HepG2 (cell line): ENCODE data around the gene PGGT1B. TPM values are rescaled to one million over a fixed set of nuclear protein-coding genes. Genes with fewer than 3 reads are reported as not detected.
A peak's percentile ranks its signal among the peaks of the same experiment; 100 is the strongest.

ENCODE experiments used
- ATF7 ChIP-seq, 2 experiments: fragments of 450-650 bp in 1 of 2; sonication (generic) in 1 of 2; formaldehyde crosslinking in 1 of 2; IDR thresholded peaks; 2 replicates each; pipeline versions ENCODE4 v1.4.0 to v1.6.1; 2016 to 2020; ENCODE audit warnings: antibody characterized with exemption in 1 of 2, mild to moderate bottlenecking in 1 of 2, missing genetic modification reagents in 1 of 2
- FIP1L1 ChIP-seq: fragments of 200-400 bp; formaldehyde crosslinking; IDR thresholded peaks from 2 replicates; pipeline ENCODE4 v1.6.1; 2018; ENCODE audit warnings: low read depth, mild to moderate bottlenecking, low read length, moderate library complexity, borderline replicate concordance; ENCODE audit not compliant: insufficient read depth
- FOXC1 ChIP-seq: sonication (generic); formaldehyde crosslinking; IDR thresholded peaks from 2 replicates; pipeline ENCODE4 v1.8.0; 2022; ENCODE audit warnings: mild to moderate bottlenecking, missing genetic modification reagents, borderline replicate concordance
- JARID2 ChIP-seq: sonication (generic); formaldehyde crosslinking; IDR thresholded peaks from 2 replicates; pipeline ENCODE4 v1.8.1; 2023; ENCODE audit warnings: missing genetic modification reagents, inconsistent platforms; ENCODE audit not compliant: insufficient replicate concordance
- MTA1 ChIP-seq: sonication (generic); formaldehyde crosslinking; IDR thresholded peaks from 2 replicates; pipeline ENCODE4 v1.4.0; 2020; ENCODE audit warnings: missing genetic modification reagents, mild to moderate bottlenecking, borderline replicate concordance
- MYNN ChIP-seq: sonication (generic); formaldehyde crosslinking; IDR thresholded peaks from 2 replicates; pipeline ENCODE4 v1.4.0; 2020; ENCODE audit warnings: mild to moderate bottlenecking, low read depth, missing genetic modification reagents
- PTBP1 ChIP-seq: fragments of 200-400 bp; formaldehyde crosslinking; IDR thresholded peaks from 2 replicates; pipeline ENCODE4 v1.6.1; 2018; ENCODE audit warnings: low read length, low read depth; ENCODE audit not compliant: poor library complexity, severe bottlenecking
- RFX5 ChIP-seq: IDR thresholded peaks from 2 replicates; pipeline ENCODE4 v1.6.1; 2011; ENCODE audit warnings: low read depth, low read length, improper control_type of control experiment
- RXRB ChIP-seq: IDR thresholded peaks from 2 replicates; pipeline ENCODE4 v1.6.1; 2016; ENCODE audit warnings: borderline replicate concordance, missing genetic modification reagents, missing compliant biosample characterization
- SYNCRIP ChIP-seq: fragments of 200-400 bp; formaldehyde crosslinking; IDR thresholded peaks from 2 replicates; pipeline ENCODE4 v1.6.1; 2018; ENCODE audit warnings: mild to moderate bottlenecking, low read depth, low read length; ENCODE audit not compliant: insufficient read depth
- TFDP1 ChIP-seq: IDR thresholded peaks from 2 replicates; pipeline ENCODE4 v1.6.1; 2016; ENCODE audit warnings: missing compliant biosample characterization, missing genetic modification reagents, borderline replicate concordance
- YY1 ChIP-seq: IDR thresholded peaks from 2 replicates; pipeline ENCODE4 v1.6.1; 2011; ENCODE audit warnings: low read length, low read depth, moderate library complexity, mild to moderate bottlenecking; ENCODE audit not compliant: insufficient read depth, insufficient replicate concordance
- ZFP37 ChIP-seq: sonication (generic); formaldehyde crosslinking; IDR thresholded peaks from 2 replicates; pipeline ENCODE4 v1.4.0; 2020; ENCODE audit warnings: missing genetic modification reagents, borderline replicate concordance
- ZNF124 ChIP-seq: sonication (generic); formaldehyde crosslinking; IDR thresholded peaks from 2 replicates; pipeline ENCODE4 v1.4.0; 2020; ENCODE audit warnings: missing genetic modification reagents
- ZNF205 ChIP-seq: IDR thresholded peaks from 2 replicates; pipeline ENCODE4 v1.6.1; 2018; ENCODE audit warnings: missing biosample characterization, missing genetic modification reagents
- ZNF772 ChIP-seq: sonication (generic); formaldehyde crosslinking; IDR thresholded peaks from 2 replicates; pipeline ENCODE4 v1.5.0; 2020; ENCODE audit warnings: mild to moderate bottlenecking, missing genetic modification reagents
- polyA plus RNA-seq, 8 experiments: library from polyadenylated mRNA; depleted of rRNA in 3 of 8; stranded (reverse) in 7 of 8; unstranded in 1 of 8; fragments of >200 nt; fragmentation: Illumina TruSeq in 4 of 8; extraction: Trizol in 4 of 8; gene quantifications; 2 replicates each; pipeline versions ENCODE4 v1.2.1 to v1.2.3, GENCODE V29; 2011 to 2016; ENCODE audit warnings: low read depth in 4 of 8, missing spikeins in 1 of 8, mixed read lengths in 1 of 8; ENCODE audit not compliant: insufficient read depth in 1 of 8
- total RNA-seq, 5 experiments: library from RNA; depleted of rRNA; stranded (reverse); fragments of >200 nt; fragmentation: Illumina TruSeq; extraction: Trizol; gene quantifications; 2 replicates each; pipeline ENCODE4 v1.2.3, GENCODE V29; 2016; ENCODE audit warnings: low read depth in 1 of 5
- TF ChIP-seq, protein P1 (sequence below): sonication (generic); formaldehyde crosslinking; conservative IDR thresholded peaks from 2 replicates; pipeline ENCODE4 v1.4.0; 2020; ENCODE audit warnings: mild to moderate bottlenecking, missing genetic modification reagents, moderate library complexity
- TF ChIP-seq, protein P2 (sequence below): sonication (generic); formaldehyde crosslinking; IDR thresholded peaks from 2 replicates; pipeline ENCODE4 v1.4.0; 2020; ENCODE audit warnings: missing genetic modification reagents, borderline replicate concordance

PGGT1B gene
- total and polyA plus RNA-seq, 2 of the 13 experiments (the other 11 are each of a cell fraction or from before 2014, with no cell fraction given), result 2.4 to 42.7 TPM

DNA sequence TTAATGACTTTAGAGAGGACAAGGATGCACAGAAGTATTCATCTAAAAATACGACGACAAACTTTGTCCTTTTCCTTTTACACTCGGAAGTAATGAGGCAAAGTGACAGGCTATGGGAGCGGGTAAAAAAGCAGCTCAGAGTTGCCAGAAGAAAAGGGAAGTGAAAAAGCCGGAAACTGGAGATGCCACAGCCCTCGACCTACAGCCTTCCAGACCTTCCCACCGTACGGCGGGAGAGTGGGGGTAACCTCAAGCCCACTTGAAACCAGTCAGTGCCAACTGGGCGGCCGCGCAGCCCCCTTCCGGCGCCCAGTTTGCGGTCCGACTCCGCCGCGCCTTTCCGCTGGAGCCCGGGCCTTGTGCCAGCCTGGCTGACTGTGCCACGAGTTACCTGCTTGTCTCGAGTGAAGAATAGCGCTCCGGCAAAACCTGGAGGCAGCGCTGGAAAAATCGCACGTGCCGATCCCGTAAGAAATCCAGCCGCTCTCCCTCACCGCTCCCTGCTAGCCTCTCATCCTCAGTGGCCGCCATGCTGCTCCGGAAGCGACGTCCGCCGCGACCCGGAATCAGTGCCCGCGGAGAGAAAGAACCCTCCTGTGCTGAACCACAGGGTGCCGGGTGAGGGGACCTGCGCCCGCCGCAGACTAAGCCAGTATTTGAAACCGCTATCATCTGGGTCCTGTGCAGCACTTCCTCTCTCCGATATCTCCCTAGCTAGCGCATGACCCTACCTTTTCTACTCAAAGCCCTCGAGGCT, at the start of gene PGGT1B (continued):
- TF ChIP-seq, protein P1, sequence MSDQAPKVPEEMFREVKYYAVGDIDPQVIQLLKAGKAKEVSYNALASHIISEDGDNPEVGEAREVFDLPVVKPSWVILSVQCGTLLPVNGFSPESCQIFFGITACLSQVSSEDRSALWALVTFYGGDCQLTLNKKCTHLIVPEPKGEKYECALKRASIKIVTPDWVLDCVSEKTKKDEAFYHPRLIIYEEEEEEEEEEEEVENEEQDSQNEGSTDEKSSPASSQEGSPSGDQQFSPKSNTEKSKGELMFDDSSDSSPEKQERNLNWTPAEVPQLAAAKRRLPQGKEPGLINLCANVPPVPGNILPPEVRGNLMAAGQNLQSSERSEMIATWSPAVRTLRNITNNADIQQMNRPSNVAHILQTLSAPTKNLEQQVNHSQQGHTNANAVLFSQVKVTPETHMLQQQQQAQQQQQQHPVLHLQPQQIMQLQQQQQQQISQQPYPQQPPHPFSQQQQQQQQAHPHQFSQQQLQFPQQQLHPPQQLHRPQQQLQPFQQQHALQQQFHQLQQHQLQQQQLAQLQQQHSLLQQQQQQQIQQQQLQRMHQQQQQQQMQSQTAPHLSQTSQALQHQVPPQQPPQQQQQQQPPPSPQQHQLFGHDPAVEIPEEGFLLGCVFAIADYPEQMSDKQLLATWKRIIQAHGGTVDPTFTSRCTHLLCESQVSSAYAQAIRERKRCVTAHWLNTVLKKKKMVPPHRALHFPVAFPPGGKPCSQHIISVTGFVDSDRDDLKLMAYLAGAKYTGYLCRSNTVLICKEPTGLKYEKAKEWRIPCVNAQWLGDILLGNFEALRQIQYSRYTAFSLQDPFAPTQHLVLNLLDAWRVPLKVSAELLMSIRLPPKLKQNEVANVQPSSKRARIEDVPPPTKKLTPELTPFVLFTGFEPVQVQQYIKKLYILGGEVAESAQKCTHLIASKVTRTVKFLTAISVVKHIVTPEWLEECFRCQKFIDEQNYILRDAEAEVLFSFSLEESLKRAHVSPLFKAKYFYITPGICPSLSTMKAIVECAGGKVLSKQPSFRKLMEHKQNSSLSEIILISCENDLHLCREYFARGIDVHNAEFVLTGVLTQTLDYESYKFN (CRISPR knock-in tag), result no peak
- TF ChIP-seq TFDP1 (CRISPR knock-in tag), result peak; percentile 61; the same call in 1 of the 2 replicates
- TF ChIP-seq MYNN (CRISPR knock-in tag), result peak; percentile 95; the same call in 1 of the 2 replicates
- TF ChIP-seq FOXC1 (CRISPR knock-in tag), result no peak; the same call in 1 of the 2 replicates
- no peak for TF ChIP-seq FIP1L1
- TF ChIP-seq JARID2 (CRISPR knock-in tag), result peak; percentile 60
- TF ChIP-seq PTBP1, result no peak
- TF ChIP-seq ZNF205 (CRISPR knock-in tag), result 0 out of 2 replicates have a peak, but pooled peaks have one; percentile 18
- peak; percentile 95 for TF ChIP-seq YY1
- peak; percentile 30; the same call in 1 of the 2 replicates for TF ChIP-seq ZFP37
- TF ChIP-seq, protein P2, sequence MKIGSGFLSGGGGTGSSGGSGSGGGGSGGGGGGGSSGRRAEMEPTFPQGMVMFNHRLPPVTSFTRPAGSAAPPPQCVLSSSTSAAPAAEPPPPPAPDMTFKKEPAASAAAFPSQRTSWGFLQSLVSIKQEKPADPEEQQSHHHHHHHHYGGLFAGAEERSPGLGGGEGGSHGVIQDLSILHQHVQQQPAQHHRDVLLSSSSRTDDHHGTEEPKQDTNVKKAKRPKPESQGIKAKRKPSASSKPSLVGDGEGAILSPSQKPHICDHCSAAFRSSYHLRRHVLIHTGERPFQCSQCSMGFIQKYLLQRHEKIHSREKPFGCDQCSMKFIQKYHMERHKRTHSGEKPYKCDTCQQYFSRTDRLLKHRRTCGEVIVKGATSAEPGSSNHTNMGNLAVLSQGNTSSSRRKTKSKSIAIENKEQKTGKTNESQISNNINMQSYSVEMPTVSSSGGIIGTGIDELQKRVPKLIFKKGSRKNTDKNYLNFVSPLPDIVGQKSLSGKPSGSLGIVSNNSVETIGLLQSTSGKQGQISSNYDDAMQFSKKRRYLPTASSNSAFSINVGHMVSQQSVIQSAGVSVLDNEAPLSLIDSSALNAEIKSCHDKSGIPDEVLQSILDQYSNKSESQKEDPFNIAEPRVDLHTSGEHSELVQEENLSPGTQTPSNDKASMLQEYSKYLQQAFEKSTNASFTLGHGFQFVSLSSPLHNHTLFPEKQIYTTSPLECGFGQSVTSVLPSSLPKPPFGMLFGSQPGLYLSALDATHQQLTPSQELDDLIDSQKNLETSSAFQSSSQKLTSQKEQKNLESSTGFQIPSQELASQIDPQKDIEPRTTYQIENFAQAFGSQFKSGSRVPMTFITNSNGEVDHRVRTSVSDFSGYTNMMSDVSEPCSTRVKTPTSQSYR, result no peak
- peak; percentile 83; the same call in 1 of the 2 replicates for TF ChIP-seq ZNF124 (CRISPR knock-in tag)
- no peak for TF ChIP-seq ATF7 (IDR thresholded peaks at IDR 0.05)
- TF ChIP-seq ATF7 (CRISPR knock-in tag; IDR thresholded peaks at IDR 0.05), result no peak
- peak; percentile 67; the same call in 1 of the 2 replicates for TF ChIP-seq MTA1 (CRISPR knock-in tag)
- no peak for TF ChIP-seq SYNCRIP
- TF ChIP-seq ZNF772, result no peak
- no peak for TF ChIP-seq RFX5
- no peak for TF ChIP-seq RXRB
